ENCODE results near the gene TBC1D22A. TPM values are rescaled to one million over a fixed set of nuclear protein-coding genes. Genes with fewer than 3 reads are reported as not detected.

TBC1D22A gene
- total and polyA plus RNA-seq, 10 of the 15 experiments (the other 5 are each of a cell fraction or from before 2014, with no cell fraction given), result 0.63 to 44.7 (median 27.4) TPM

GRCh38 chr22:46958658-46959057 lies 196.2 kb downstream of the TBC1D22A start:
- Histone ChIP-seq H3K36me3 (ENCODE audit: control insufficient read depth in 2 of 2, insufficient read depth in 2 of 2, low read length in 1 of 2) (peaks cover 0 to 15% of the 10 kb centered on the region in 2 experiments), H3K79me2 (ENCODE audit: control insufficient read depth, insufficient read depth, low read length) (no peaks in the 10 kb centered on the region), H3K4me2 (ENCODE audit: control insufficient read depth, insufficient read depth) (no peak overlapping the region), H3K4me3 (no peak overlapping the region), H2AFZ (ENCODE audit: control insufficient read depth, low read depth, low read length) (no peak overlapping the region), H4K20me1 (ENCODE audit: control insufficient read depth, insufficient read depth) (peaks cover 3% of the 10 kb centered on the region; the same call in 1 of the 2 replicates), H3K27ac (ENCODE audit: control insufficient read depth, insufficient read depth) (no peak overlapping the region), H3K9me3 (replicated peaks; ENCODE audit: control insufficient read depth, insufficient read depth, low read length) (no peaks in the 10 kb centered on the region), H3K9ac (ENCODE audit: control insufficient read depth, insufficient read depth, low read length) (no peak overlapping the region), H3K27me3 (replicated peaks in 1 of 2; ENCODE audit: control insufficient read depth in 2 of 2, insufficient read depth in 2 of 2, low read length in 1 of 2) (no peaks in the 10 kb centered on the region), H3K4me1 (ENCODE audit: control insufficient read depth, insufficient read depth, low read length) (no peaks in the 10 kb centered on the region)
- BruUV-seq (replicated peaks), result no TSS peak
- intact Hi-C loops (cut with micrococcal nuclease; ENCODE audit: unreplicated experiment), result no loop called here
- TF ChIP-seq CHD2 (IDR thresholded peaks at IDR 0.05; ENCODE audit: borderline replicate concordance, low read depth, low read length), result no peak
- no peak for TF ChIP-seq ZNF217 (IDR thresholded peaks at IDR 0.05)
- no peak for TF ChIP-seq RELB (IDR thresholded peaks at IDR 0.05; ENCODE audit: low read depth)
- TF ChIP-seq ESRRA (IDR thresholded peaks at IDR 0.05; ENCODE audit: low read length), result no peak
- TF ChIP-seq SMC3 (IDR thresholded peaks at IDR 0.05; ENCODE audit: borderline replicate concordance, low read length), result no peak
- TF ChIP-seq STAT1 (conservative IDR thresholded peaks at IDR 0.05), result no peak
- no peak for TF ChIP-seq ELK1 (IDR thresholded peaks at IDR 0.05; ENCODE audit: low read depth, low read length)
- no peak for TF ChIP-seq HDAC2 (IDR thresholded peaks at IDR 0.05)
- no peak for TF ChIP-seq KLF5 (IDR thresholded peaks at IDR 0.05; ENCODE audit: partially characterized antibody)
- no peak for TF ChIP-seq PAX8 (IDR thresholded peaks at IDR 0.05)
- no peak for TF ChIP-seq MLLT1 (IDR thresholded peaks at IDR 0.05)
- TF ChIP-seq SPI1 (IDR thresholded peaks at IDR 0.05; ENCODE audit: borderline replicate concordance, insufficient read depth, low read depth, low read length), result no peak
- DNase-seq (ENCODE audit: low read depth, low spot score) (no peak), FAIRE-seq (no peak), ATAC-seq (no peak)
- RAD21 ChIA-PET (ENCODE audit: unreplicated experiment), result no interaction called here
- WGBS (ENCODE audit: insufficient coverage, insufficient replicate concordance, low lambda C conversion rate, missing lambda C conversion rate), result 94% methylated on average over 10 of the region's 10 CpGs
- SMC1A ChIA-PET (ENCODE audit: uncharacterized antibody, unreplicated experiment), result no interaction called here
- in situ Hi-C loops (cut with MboI), result no loop called here
- POLR2A ChIA-PET, result no interaction called here
- CTCF ChIA-PET, result no interaction called here

Measured in GM12878 (cell line).